Activated T-helper 2 cell treated with anti-CD3 and anti-CD28 coated beads, Interferon-gamma antibody, Interleukin-2, Interleukin-4, amounts not matched to agents 10 μg/mL and 5 μg/mL and 100 μg/mL, durations not matched to agents 14 hours and 24 hours and 36 hours (primary cell): ENCODE data around the gene LAMB4. TPM values are rescaled to one million over a fixed set of nuclear protein-coding genes. Genes with fewer than 3 reads are reported as not detected.
A peak's percentile ranks its signal among the peaks of the same experiment; 100 is the strongest.

Source experiments
- DNase-seq: peaks from one replicate; pipeline ENCODE4 v3.0.0; 2021; ENCODE audit warnings: low spot score
- H3K27ac Mint-ChIP-seq: one replicate; pipeline ENCODE4 v1.8.0; 2021; ENCODE audit warnings: mixed read lengths
- H3K27me3 Mint-ChIP-seq: one replicate; pipeline ENCODE4 v1.8.0; 2021; ENCODE audit warnings: low read depth, mixed read lengths
- H3K36me3 Mint-ChIP-seq: one replicate; pipeline ENCODE4 v1.8.0; 2021; ENCODE audit warnings: low read depth, mixed read lengths
- H3K4me1 Mint-ChIP-seq: one replicate; pipeline ENCODE4 v1.8.0; 2021; ENCODE audit warnings: low read depth, mixed read lengths
- H3K4me3 Mint-ChIP-seq: one replicate; pipeline ENCODE4 v1.8.0; 2021; ENCODE audit warnings: low read depth, mild to moderate bottlenecking, moderate library complexity, mixed read lengths
- H3K9me3 Mint-ChIP-seq: one replicate; pipeline ENCODE4 v1.8.0; 2021; ENCODE audit warnings: mixed read lengths
- intact Hi-C: fragments of 100-400 bp; cut with micrococcal nuclease; formaldehyde crosslinking; loops from one replicate; pipeline ENCODE4 v1.15.1; 2023
- total RNA-seq: library from RNA; stranded (reverse); gene quantifications from 2 replicates; pipeline ENCODE4 v1.2.3, GENCODE V29; 2022

LAMB4 gene
- total RNA-seq, 1 donor from 2014 or later: not detected

DNA sequence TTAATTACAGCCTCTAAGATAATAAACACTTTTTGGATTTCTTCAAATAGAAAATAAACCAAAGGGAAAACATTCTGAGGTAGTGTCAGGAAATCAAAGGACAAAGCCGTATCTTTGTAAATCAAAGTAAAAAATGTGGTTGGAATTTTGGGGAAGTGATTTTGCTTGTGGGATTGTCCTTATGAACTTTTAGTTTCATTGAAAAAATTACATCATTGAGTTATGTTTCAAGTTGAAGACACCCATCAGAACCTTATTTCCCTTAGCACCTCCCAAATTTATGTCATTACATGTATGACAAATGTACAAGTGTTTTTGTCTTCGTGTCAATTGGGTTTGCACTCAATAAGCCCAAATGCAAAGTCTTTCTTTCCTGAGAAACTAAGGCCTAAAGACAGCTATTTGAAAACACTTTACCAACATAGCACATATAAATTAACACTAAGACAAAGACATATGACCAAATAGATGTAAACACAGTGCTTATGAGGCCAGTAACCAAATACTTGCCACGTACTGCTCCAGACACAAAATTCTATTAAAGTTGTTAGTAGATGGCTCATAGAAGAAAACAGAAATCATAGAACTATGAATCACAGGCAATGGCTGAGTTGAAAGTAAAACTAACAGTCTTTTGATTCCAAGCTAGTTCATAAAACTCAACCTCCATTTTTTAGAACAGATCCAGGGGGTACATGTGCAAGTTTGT lies 26.9 kb upstream of the LAMB4 start:
- intact Hi-C loops: no loop called here
- H3K27ac Mint-ChIP-seq: no peak overlapping the region
- H3K36me3 Mint-ChIP-seq: no peaks in the 10 kb centered on the region
- peaks cover 43% of the 10 kb centered on the region for H3K27me3 Mint-ChIP-seq
- DNase-seq: no peak
- peaks cover 2% of the 10 kb centered on the region for H3K4me1 Mint-ChIP-seq
- H3K9me3 Mint-ChIP-seq: no peaks in the 10 kb centered on the region
- no peak overlapping the region for H3K4me3 Mint-ChIP-seq

DNA sequence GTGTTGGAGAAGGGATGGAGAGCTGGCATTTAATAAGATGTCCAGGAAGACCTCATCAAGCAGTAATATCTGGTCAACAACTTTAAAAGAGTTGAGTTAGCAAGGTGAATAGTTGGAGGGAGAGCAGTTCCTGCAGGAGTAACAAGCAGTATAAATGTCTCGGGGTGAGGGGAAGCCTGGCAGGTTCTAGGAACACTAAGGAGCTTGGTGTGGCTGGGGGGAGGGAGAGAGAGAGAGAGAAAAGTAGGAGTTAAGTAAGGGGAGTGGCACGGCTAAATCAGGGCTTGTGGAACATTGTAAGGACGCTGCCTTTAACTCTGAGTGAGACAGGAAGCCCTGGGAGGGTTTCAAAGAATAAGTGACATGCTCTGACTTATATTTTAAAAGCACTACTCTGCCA lies 22.0 kb upstream of the LAMB4 start:
- intact Hi-C loops: no loop called here
- H3K27me3 Mint-ChIP-seq: peaks cover 45% of the 10 kb centered on the region
- H3K36me3 Mint-ChIP-seq: no peaks in the 10 kb centered on the region
- no peaks in the 10 kb centered on the region for H3K4me1 Mint-ChIP-seq
- no peaks in the 10 kb centered on the region for H3K9me3 Mint-ChIP-seq
- no peak for DNase-seq
- no peak overlapping the region for H3K4me3 Mint-ChIP-seq
- H3K27ac Mint-ChIP-seq: no peak overlapping the region

GRCh38 chr7:108149908-108150307 lies 19.7 kb upstream of the LAMB4 start:
- intact Hi-C loops: no loop called here
- DNase-seq: no peak
- H3K27me3 Mint-ChIP-seq: peaks cover 43% of the 10 kb centered on the region
- H3K9me3 Mint-ChIP-seq: no peaks in the 10 kb centered on the region
- no peaks in the 10 kb centered on the region for H3K36me3 Mint-ChIP-seq
- no peak overlapping the region for H3K27ac Mint-ChIP-seq
- H3K4me1 Mint-ChIP-seq: no peaks in the 10 kb centered on the region
- no peak overlapping the region for H3K4me3 Mint-ChIP-seq

DNA sequence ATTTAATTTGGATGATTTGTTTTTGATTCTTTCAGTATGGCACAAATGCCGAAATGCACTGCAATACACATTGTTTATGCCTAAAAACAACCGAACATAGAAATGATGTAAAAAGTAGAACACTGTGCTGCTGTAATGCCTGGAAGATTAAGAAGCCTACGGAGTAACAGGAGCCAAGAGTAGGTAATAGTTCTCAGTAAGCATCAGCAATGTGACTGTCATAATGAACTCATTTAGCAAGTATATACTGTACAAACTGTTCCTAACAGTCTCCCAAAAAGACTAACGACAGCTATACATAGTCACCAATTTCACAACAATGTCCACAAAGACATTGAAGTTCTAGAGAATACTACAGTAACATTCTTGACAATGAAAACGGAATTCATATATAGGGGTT lies 19.0 kb upstream of the LAMB4 start:
- H3K36me3 Mint-ChIP-seq: no peaks in the 10 kb centered on the region
- no peak overlapping the region for H3K27ac Mint-ChIP-seq
- no peak overlapping the region for H3K4me3 Mint-ChIP-seq
- H3K9me3 Mint-ChIP-seq: no peaks in the 10 kb centered on the region
- intact Hi-C loops: no loop called here
- no peaks in the 10 kb centered on the region for H3K4me1 Mint-ChIP-seq
- DNase-seq: no peak
- H3K27me3 Mint-ChIP-seq: peaks cover 37% of the 10 kb centered on the region

DNA sequence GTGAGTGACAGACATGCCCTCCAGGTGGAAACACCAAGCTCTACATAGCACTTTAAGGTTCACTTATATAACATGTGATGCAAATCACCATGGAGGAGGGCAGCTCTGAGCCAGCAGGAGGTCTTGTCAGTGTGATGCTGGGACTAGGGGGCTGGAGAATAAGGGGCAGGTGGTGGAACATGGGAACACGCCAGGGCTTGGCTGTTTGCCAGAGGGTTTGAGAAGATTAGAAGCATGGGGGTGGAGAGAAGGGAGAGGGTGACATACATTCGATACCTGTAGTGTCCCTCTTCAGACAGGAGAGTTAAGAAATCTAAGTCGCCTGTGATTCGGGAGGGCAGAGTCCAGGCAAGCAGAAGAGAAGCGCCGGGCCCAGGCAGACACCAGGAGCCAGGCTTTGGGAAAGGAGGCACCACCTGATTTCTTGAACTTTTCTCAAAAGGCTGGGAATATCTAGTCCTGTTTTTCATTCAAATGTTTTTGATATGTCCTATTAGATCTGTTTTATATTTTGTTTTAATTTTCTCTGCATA lies 16.9 kb upstream of the LAMB4 start:
- intact Hi-C loops: no loop called here
- Mint-ChIP-seq H3K27ac (peak overlapping the region; percentile 3), H3K4me1 (no peaks in the 10 kb centered on the region), H3K27me3 (peaks cover 30% of the 10 kb centered on the region), H3K9me3 (no peaks in the 10 kb centered on the region), H3K36me3 (no peaks in the 10 kb centered on the region), H3K4me3 (no peak overlapping the region)
- no peak for DNase-seq

DNA sequence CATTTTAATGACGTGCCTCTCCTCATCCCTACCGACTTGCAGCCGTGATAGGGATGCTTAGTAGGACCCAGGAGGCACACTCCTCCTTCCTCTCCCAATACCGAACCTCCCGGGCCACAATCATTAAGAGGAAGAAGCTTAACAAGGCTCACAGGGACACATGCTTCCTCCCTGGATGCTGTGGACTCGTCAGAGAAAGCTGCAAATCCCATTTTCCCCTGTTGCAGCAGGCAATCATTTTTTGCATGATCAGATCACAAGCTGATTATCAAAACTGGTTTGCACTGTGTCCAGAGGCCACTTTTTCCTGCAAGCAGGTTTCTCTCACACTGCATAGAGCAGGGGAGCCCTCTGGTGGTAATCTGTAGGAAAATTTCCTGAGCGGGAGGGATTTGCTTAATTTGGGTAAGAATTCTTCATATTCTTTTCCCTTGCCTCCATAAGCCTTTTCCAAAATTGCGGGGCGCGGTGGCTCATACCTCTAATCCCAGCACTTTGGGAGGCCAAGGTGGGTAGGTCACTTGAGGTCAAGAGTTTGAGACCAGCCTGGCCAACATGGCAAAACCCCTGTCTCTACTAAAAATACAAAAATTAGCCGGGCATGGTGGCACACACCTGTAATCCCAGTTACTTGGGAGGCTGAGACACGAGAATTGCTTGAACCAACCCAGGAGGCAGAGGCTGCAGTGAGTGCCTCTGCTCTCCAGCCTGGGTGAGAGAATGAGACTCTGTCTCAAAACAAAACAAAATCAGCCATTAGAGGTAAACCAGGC lies 16.1 kb upstream of the LAMB4 start:
- no peak overlapping the region for H3K4me3 Mint-ChIP-seq
- peaks cover 3% of the 10 kb centered on the region for H3K4me1 Mint-ChIP-seq
- H3K27ac Mint-ChIP-seq: no peak overlapping the region
- H3K36me3 Mint-ChIP-seq: no peaks in the 10 kb centered on the region
- peaks cover 26% of the 10 kb centered on the region for H3K27me3 Mint-ChIP-seq
- DNase-seq: peak; percentile 34
- no peaks in the 10 kb centered on the region for H3K9me3 Mint-ChIP-seq
- intact Hi-C loops: loop anchor here (1.0 kb wide), 2 partner anchors 32 to 37 kb away; no protein-coding TSS in a partner anchor

GRCh38 chr7:108145401-108145800 lies 15.2 kb upstream of the LAMB4 start:
- intact Hi-C loops: no loop called here
- Mint-ChIP-seq H3K9me3 (no peaks in the 10 kb centered on the region), H3K4me1 (peaks cover 4% of the 10 kb centered on the region), H3K4me3 (no peak overlapping the region), H3K36me3 (no peaks in the 10 kb centered on the region), H3K27ac (no peak overlapping the region), H3K27me3 (peaks cover 26% of the 10 kb centered on the region)
- no peak for DNase-seq

DNA sequence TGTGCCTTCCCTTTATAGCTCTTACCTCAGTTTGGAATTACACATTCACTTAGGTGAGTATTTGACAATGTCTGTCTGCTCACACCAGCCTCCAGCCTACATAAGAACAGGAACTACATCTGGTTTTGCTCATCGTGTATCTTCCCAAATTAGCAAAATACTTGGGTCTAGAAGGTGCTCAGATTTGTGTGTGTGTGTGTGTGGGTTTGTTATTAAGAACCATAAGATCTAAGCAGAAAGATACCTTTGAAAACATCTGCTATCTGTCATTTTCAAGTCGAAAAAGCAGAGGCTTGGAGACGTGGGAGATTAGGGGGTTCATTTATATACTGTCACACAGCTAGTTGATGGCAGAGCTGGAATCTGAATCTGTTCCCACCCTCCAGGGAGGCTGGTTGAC lies 14.8 kb upstream of the LAMB4 start:
- Mint-ChIP-seq H3K27me3 (peaks cover 25% of the 10 kb centered on the region), H3K27ac (no peak overlapping the region), H3K4me3 (no peak overlapping the region), H3K36me3 (no peaks in the 10 kb centered on the region), H3K9me3 (no peaks in the 10 kb centered on the region), H3K4me1 (peaks cover 7% of the 10 kb centered on the region)
- intact Hi-C loops: no loop called here
- no peak for DNase-seq

GRCh38 chr7:108143658-108144420 lies 13.7 kb upstream of the LAMB4 start:
- H3K9me3 Mint-ChIP-seq: no peaks in the 10 kb centered on the region
- intact Hi-C loops: no loop called here
- H3K36me3 Mint-ChIP-seq: no peaks in the 10 kb centered on the region
- peaks cover 7% of the 10 kb centered on the region for H3K4me1 Mint-ChIP-seq
- H3K27ac Mint-ChIP-seq: no peak overlapping the region
- DNase-seq: no peak
- H3K27me3 Mint-ChIP-seq: peaks cover 25% of the 10 kb centered on the region
- H3K4me3 Mint-ChIP-seq: no peak overlapping the region

DNA sequence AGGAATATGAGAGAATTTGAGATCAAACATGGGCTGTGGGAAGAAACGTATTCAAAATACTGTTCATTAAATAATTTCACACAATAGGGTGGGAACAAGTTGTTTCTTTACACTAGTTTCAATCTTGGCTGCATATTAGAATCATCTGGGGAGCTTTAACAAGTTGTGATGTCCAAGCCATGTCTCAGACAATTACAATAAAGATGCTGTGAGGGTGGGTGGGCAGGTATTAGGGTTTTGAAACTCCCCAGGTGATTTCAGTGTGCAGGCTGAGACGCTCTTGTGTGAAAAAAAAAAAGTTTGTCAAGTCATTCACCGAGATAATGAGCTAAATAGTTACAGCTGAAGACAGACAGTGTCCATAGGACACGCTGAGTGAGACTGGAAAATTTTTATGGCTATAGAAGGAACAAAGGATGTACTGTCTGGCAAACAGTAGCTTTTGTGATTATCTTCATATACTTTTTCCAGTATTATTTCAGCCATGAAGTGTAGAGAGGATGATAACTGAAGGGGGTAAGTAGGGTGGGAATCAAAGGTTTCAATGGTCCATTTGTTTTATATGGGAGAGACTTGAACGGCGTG lies 12.6 kb upstream of the LAMB4 start:
- H3K4me1 Mint-ChIP-seq: peaks cover 15% of the 10 kb centered on the region
- no peaks in the 10 kb centered on the region for H3K9me3 Mint-ChIP-seq
- no peak for DNase-seq
- H3K27ac Mint-ChIP-seq: no peak overlapping the region
- H3K4me3 Mint-ChIP-seq: no peak overlapping the region
- H3K36me3 Mint-ChIP-seq: peaks cover 2% of the 10 kb centered on the region
- H3K27me3 Mint-ChIP-seq: peaks cover 27% of the 10 kb centered on the region
- intact Hi-C loops: no loop called here

DNA sequence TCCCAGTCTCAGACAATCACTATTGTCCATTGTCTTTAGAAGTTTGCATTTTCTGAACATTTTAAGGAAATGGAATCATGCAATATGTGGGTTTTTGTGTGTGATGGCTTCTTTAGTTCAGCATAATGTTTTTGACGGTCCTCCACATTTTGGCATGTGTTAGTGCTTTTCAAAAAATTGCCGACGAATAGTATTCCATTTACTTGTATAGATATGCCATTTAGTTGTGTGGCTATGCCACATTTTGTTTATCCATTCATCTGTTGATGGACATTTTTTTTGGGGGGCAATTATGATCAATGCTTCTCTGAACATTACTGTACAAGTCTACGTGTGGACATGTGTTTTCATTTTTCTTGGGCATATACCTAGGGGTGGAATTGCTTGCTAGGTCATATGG lies 12.0 kb upstream of the LAMB4 start:
- intact Hi-C loops: no loop called here
- no peak overlapping the region for H3K27ac Mint-ChIP-seq
- H3K4me3 Mint-ChIP-seq: no peak overlapping the region
- peaks cover 6% of the 10 kb centered on the region for H3K9me3 Mint-ChIP-seq
- DNase-seq: no peak
- H3K27me3 Mint-ChIP-seq: peaks cover 30% of the 10 kb centered on the region
- peaks cover 8% of the 10 kb centered on the region for H3K36me3 Mint-ChIP-seq
- peaks cover 19% of the 10 kb centered on the region for H3K4me1 Mint-ChIP-seq

GRCh38 chr7:108140671-108141070 lies 10.5 kb upstream of the LAMB4 start:
- DNase-seq: no peak
- Mint-ChIP-seq H3K27ac (no peak overlapping the region), H3K36me3 (peaks cover 12% of the 10 kb centered on the region), H3K27me3 (peaks cover 24% of the 10 kb centered on the region), H3K4me1 (peaks cover 29% of the 10 kb centered on the region), H3K9me3 (peaks cover 12% of the 10 kb centered on the region), H3K4me3 (no peak overlapping the region)
- intact Hi-C loops: no loop called here
